ENCODE measurements around the gene PCDHGA4.
A peak's percentile ranks its signal among the peaks of the same experiment; 100 is the strongest.
"Not testable (repeated sequence)": the region's sequence is repeated elsewhere in the genome, so short reads cannot be mapped to it uniquely, and the experiment has no call there.

The PCDHGA4 gene

GRCh38 chr5:141354900-141355469, at the start of gene PCDHGA4:
Gene PCDHGA4 (plus strand): TSS chr5:141355021. CDS start chr5:141355108, 87 bp downstream.
- in situ Hi-C loops (cut with MboI; ENCODE audit: low pct_unique_long_range_greater_than_20kb, low sequenced_read_pairs) = loop anchor here (25.0 kb wide), 1 partner anchor 207 kb away; no protein-coding TSS in a partner anchor
- DNase-seq = peak; percentile 17

DNA sequence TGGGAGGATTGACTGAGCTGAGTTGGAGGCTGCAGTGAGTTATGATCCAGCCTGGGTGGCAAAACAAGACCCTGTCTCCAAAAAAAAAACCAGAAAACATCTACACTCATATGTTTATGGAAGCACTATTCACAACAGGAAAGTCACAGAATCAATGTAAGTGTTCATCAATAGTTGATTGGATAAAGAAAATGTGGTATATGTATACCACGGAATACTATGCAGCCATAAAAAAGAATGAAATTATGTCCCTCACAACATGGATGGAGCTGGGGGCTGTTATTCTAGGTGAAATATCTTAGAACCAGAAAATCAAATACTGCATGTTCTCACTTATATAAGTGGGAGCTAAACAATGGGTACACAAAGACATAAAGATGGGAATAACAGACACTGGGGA, 48.2 kb upstream of the PCDHGA4 start:
- in situ Hi-C loops (cut with MboI; ENCODE audit: low pct_unique_long_range_greater_than_20kb, low sequenced_read_pairs) = no loop called here

GRCh38 chr5:141313711-141314110, 41.1 kb upstream of the PCDHGA4 start:
- in situ Hi-C loops (cut with MboI; ENCODE audit: low pct_unique_long_range_greater_than_20kb, low sequenced_read_pairs) = no loop called here
- DNase-seq = no peak

More for the DNA sequence above, 48.2 kb upstream of the PCDHGA4 start:
- no peak for DNase-seq

DNA sequence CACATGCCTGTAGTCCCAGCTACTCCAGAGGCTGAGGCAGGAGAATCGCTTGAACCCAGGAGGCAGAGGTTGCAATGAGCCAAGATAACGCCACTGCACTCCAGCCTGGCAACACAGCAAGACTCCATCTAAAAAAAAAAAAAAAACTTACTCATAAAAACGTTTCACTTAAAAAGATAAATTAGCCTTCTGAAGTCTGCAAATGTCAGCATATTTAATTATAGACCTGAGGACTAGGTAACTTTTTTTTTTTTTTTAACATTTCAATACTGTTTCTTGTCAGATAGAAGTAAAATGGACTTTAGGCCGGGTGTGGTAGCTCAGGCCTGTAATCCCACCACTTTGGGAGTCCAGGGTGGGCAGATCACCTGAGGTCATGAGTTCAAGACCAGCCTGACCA, 37.9 kb upstream of the PCDHGA4 start:
- DNase-seq; in situ Hi-C loops (cut with MboI; ENCODE audit: low pct_unique_long_range_greater_than_20kb, low sequenced_read_pairs): not testable (repeated sequence)

DNA sequence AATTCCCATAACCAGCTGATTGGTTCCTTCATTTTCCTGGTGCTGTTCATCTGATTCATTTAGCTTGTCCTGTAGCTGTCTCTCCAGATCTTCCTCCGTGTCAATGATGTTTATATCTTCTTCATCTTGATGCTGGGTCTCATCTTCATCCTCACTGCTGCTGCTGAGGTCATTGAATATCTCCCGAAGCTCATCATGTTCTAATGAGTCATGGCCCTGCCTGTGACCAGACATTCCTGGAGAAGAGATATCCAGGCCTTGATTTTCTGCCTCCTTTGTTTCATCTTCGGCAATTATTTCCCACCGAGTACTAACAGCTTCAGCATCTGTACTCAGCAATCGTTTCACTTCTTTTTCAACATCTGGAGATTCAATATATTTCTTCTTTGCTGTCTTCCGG, 35.6 kb upstream of the PCDHGA4 start:
- in situ Hi-C loops (cut with MboI; ENCODE audit: low pct_unique_long_range_greater_than_20kb, low sequenced_read_pairs) = no loop called here
- no peak for DNase-seq

DNA sequence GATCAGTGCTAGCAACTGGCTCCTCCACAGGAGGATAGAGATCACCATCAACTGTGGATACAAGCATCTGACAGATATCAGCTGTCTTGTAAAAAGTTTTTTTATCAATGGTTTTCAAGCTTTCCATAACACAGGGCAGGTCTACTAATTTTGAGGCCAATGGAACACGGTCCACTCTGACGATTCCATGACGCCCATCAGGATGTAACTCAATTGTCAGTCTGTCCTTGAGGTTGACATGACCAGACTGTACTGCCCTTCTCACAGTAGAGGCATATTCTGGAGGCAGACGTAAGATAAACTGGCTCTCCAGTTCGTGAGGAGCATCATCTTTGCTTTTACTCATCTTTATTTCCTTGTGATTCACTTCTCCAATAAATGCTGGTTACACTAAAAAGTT, 35.1 kb upstream of the PCDHGA4 start:
- no peak for DNase-seq
- in situ Hi-C loops (cut with MboI; ENCODE audit: low pct_unique_long_range_greater_than_20kb, low sequenced_read_pairs) = no loop called here

DNA sequence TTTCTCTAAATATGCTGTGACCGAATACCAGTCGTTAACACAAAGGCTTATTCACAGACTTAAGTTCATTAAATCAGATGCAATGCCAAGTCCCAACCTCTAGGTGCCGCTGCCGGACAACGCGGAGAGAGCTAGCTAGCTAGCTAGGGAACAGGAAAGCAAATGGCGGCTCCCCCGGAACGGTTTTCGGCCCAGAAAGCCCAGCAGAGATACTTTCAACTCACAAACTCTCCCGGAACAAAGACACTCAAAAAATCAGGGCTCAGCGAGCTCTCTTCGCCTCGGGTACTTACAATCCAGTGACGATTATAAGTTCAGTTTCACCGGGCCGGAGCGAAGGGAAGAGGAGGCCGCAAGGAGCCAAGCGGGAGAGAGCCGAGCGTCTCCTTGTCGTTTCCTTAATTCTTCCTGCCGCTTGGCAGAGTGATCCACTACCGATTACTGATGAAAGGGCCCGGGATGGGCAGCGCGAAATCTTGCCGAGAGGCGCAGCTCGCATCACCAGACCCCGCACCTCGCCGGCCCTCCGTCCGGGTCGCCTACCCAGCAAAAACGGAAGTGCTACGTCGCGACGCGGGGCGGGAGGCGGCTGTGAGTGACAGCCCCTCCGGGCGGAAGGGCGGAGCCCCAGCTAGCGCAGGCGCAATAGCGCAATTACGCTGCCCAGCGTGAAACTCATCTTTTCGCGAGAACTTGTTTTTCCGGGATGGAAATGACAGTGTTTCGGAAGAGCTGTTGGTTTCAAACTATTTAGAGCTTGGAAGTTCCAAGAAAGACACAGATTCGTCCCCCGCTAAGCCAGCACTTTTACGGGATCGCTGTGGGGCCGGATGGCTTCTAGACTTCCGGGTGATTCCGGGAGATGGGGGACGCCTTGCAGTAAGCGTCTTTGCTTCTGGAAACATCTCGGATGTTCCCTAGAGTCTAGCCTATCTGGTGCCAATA, 34.3 kb upstream of the PCDHGA4 start, which contains the start of gene TAF7:
Gene TAF7, minus strand, starts transcription at position 560 of the 945 bp plus-strand sequence. CDS start 740 bp downstream, outside the sequence.
- DNase-seq = peak; percentile 92
- in situ Hi-C loops (cut with MboI; ENCODE audit: low pct_unique_long_range_greater_than_20kb, low sequenced_read_pairs) = no loop called here

- in situ Hi-C loops (cut with MboI; ENCODE audit: low pct_unique_long_range_greater_than_20kb, low sequenced_read_pairs) = no loop called here
- no peak for DNase-seq
Observed at GRCh38 chr5:141322261-141322660, 32.6 kb upstream of the PCDHGA4 start.

DNA sequence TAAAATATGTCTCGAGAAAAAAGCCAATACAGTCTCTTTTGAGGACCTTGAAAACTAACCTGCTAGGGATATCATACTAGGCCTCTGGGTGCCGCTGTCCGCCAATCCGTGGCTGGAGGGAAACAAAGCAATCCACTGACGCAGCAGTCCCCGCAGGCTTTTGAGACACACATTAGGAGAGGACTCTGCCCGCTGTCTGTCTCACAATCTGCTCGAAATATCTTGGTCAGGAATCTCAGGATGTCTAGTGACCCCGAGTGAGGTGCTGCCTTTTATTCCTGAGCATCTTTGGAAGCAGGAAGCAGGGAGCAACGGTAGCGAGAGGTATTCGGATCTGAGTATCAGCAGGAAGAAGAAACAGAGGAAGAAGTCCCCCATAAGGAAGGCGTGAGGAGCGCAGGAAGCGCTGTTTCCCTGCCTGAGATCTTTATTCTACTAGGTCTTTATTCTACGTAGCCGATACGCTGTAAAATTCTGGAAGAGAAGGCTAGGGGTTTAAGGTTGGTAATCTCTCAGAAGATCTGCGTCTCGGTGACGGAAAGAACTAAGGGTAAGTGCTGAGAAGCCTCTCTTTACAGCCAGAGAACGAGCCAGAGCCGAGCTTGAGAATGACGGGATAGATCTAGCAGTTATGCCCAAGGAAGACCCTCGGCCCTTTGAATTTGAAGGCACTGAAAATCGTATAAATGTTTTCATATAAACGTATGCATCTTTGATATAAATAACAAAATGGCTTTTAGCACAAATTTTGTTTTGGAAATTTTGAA, 28.6 kb upstream of the PCDHGA4 start:
- in situ Hi-C loops (cut with MboI; ENCODE audit: low pct_unique_long_range_greater_than_20kb, low sequenced_read_pairs) = no loop called here
- no peak for DNase-seq

DNA sequence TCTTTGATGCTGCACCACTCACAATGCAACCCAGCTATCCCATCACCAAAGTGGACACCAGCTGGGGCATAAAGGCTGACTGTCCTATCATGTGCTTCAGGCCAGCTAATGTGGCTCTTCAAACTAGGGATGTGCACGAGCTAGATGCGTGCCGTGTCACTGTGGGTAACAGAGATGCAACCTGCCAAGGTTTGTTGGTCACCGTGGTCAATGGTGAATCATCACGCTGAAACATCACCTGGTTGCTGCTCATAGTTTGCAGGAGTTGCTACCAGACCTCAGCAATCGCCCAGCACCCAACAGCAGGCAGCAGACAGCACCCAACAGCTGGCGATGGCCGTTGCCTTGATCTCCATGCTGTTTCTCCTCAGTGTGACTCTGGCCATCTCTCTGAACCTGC, 26.6 kb upstream of the PCDHGA4 start:
- no peak for DNase-seq
- in situ Hi-C loops (cut with MboI; ENCODE audit: low pct_unique_long_range_greater_than_20kb, low sequenced_read_pairs) = no loop called here

DNA sequence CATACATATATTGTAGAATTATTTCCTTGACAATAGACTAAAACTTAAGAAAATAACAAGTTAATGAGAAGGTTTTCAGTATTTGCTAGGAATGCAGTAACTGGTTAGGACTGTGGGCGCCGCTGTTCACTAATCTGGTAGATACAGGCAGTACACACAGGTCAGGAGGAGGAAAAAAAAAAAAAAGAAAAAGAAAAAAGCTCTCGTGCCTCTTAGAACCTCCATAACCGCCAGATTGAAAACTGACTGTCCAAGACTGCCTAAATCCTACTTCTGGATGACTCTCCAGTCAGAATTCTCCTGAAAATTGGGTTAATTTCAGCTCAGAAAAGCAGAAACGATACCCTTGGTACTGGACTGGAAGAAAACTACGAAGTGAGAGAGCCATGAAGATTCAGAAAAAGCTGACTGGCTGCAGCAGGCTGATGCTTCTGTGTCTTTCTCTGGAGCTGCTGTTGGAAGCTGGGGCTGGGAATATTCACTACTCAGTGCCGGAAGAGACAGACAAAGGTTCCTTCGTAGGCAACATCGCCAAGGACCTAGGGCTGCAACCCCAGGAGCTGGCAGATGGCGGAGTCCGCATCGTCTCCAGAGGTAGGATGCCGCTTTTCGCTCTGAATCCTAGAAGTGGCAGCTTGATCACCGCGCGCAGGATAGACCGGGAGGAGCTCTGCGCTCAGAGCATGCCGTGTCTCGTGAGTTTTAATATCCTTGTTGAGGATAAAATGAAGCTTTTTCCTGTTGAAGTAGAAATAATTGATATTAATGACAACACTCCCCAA, 24.3 kb upstream of the PCDHGA4 start, which contains the start of gene PCDHGA1:
Gene PCDHGA1, plus strand, starts transcription at position 216 of the 782 bp plus-strand sequence.
- peak; percentile 50 for DNase-seq
- in situ Hi-C loops (cut with MboI; ENCODE audit: low pct_unique_long_range_greater_than_20kb, low sequenced_read_pairs) = no loop called here

- DNase-seq; in situ Hi-C loops (cut with MboI; ENCODE audit: low pct_unique_long_range_greater_than_20kb, low sequenced_read_pairs): not testable (repeated sequence)
Observed at GRCh38 chr5:141332571-141332970, 22.2 kb upstream of the PCDHGA4 start.

DNA sequence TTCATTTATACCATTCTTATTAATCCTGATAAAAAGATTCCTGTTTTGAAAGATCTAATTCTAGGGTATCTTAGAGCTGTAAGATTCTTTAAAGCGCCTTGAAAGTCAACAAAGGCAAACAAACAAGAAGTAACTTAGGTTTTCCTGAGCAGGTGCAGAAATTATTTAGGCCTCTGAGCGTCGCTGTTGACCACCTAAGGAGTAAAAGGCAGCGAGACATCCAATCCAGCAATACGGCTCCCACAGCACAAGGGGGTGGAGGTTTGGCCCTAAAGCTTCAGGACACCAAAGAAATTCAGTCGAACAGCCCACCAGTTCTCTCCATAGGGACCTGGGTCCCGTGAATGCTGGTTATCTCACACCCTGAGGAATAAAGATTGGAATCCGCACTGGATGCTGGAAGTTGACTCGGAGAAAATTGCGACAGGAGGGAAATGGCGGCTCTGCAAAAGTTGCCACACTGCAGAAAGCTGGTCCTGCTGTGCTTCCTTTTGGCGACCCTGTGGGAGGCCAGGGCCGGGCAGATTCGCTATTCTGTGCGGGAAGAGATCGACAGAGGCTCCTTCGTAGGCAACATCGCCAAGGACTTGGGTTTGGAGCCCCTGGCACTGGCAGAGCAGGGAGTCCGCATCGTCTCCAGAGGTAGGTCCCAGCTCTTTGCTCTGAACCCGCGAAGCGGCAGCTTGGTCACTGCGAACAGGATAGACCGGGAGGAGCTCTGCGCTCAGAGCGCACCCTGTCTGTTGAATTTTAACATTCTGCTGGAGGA, 16.1 kb upstream of the PCDHGA4 start, which contains the start of gene PCDHGA2:
Gene PCDHGA2, plus strand, starts transcription at position 223 of the 769 bp plus-strand sequence.
- DNase-seq = peak; percentile 41
- in situ Hi-C loops (cut with MboI; ENCODE audit: low pct_unique_long_range_greater_than_20kb, low sequenced_read_pairs) = no loop called here

DNA sequence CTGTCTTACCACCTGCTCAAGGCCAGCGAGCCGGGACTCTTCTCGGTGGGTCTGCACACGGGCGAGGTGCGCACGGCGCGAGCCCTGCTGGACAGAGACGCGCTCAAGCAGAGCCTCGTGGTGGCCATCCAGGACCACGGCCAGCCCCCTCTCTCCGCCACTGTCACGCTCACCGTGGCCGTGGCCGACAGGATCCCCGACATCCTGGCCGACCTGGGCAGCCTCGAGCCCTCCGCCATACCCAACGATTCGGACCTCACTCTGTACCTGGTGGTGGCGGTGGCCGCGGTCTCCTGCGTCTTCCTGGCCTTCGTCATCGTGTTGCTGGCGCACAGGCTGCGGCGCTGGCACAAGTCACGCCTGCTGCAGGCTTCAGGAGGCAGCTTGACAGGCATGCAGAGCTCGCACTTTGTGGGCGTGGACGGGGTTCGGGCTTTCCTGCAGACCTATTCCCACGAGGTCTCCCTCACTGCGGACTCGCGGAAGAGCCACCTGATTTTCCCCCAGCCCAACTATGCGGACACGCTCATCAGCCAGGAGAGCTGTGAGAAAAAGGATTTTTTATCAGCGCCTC, 14.0 kb upstream of the PCDHGA4 start:
- DNase-seq; in situ Hi-C loops (cut with MboI; ENCODE audit: low pct_unique_long_range_greater_than_20kb, low sequenced_read_pairs): not testable (repeated sequence)

DNA sequence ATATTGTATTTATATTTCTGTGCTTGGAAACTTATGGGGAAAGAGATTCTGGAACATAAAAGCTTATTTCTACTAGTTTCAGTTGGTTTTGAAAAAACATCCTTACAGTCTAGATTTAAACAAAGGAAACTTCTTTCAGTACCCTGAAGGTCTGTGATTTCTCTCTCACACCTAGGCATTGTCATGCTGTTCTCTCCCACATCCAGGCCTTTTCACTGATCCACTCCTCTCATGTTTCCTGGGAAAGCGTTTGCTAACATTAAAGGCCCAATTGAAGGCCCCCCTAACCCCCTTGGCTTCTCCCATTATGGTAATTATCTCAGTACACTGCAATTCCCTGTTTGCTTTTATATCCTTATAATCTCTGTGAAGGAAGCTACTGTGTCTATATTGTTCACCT, 12.0 kb upstream of the PCDHGA4 start:
- DNase-seq = no peak
- in situ Hi-C loops (cut with MboI; ENCODE audit: low pct_unique_long_range_greater_than_20kb, low sequenced_read_pairs) = no loop called here

DNA sequence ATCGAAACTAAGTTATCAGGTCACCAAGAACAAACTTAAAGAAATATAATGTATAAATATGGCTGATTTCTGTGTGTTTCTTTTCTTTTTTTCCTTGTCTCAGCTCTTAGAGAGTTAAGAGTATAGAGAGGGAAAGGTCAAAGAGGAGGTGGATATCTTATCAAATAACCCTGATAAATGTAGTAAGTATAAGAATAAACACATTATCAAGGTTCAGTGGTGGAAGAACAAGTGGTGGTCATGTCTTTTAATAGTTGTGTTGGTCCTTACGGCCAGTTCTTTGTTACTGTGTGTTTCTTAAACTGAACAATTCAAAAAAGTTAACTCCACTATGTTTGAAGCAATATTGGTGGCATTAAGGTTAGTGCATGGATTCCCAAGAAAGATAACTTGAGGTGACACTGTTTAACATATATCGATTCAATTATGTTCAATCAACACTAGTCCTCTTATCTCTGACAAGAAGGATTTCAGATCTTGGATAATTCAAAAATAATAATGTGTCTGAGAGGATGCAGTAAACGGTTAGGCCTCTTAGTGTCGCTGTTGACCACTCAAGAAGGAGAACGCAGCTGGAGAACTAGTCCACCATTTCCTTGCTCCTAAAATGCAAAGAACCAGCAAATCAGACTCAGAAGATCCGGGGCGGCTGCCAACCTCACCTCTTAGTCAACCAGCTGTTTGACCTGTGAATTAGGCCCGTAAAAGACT, 11.4 kb upstream of the PCDHGA4 start, which contains the start of gene PCDHGA3:
Gene PCDHGA3, plus strand, starts transcription at position 588 of the 711 bp plus-strand sequence. CDS start 205 bp downstream, outside the sequence.
- DNase-seq = no peak
- in situ Hi-C loops (cut with MboI; ENCODE audit: low pct_unique_long_range_greater_than_20kb, low sequenced_read_pairs) = no loop called here

GRCh38 chr5:141343953-141344463, 10.8 kb upstream of the PCDHGA4 start:
- no peak for DNase-seq
- in situ Hi-C loops (cut with MboI; ENCODE audit: low pct_unique_long_range_greater_than_20kb, low sequenced_read_pairs) = no loop called here

All from KBM-7 (cell line).